K562 (cell line): ENCODE results near the gene GANAB. TPM values are rescaled to one million over a fixed set of nuclear protein-coding genes. Genes with fewer than 3 reads are reported as not detected.

Experiments
- E2F1 ChIP-seq: sonication (generic); formaldehyde crosslinking; IDR thresholded peaks from 2 replicates; pipeline ENCODE4 v1.8.1; 2023; ENCODE audit warnings: mild to moderate bottlenecking, missing genetic modification reagents, moderate library complexity
- GABPB2 ChIP-seq: fragments of 250-450 bp; sonication (Bioruptor Pico); conservative IDR thresholded peaks from 2 replicates; pipeline ENCODE4 v1.5.1; 2021; ENCODE audit warnings: mild to moderate bottlenecking
- MXI1 ChIP-seq: IDR thresholded peaks from 2 replicates; pipeline ENCODE4 v1.6.1; 2011; ENCODE audit warnings: low read depth, mild to moderate bottlenecking, improper control_type of control experiment, low read length
- PTBP1 ChIP-seq: fragments of 200-400 bp; formaldehyde crosslinking; IDR thresholded peaks from 2 replicates; pipeline ENCODE4 v1.6.1; 2017; ENCODE audit warnings: low read depth, low read length
- ZNF175 ChIP-seq: fragments of 200-800 bp; sonication (Bioruptor generic); IDR thresholded peaks from 2 replicates; pipeline ENCODE4 v1.6.1; 2016; ENCODE audit warnings: low read depth, mild to moderate bottlenecking, missing genetic modification characterization, missing compliant biosample characterization
- polyA plus RNA-seq, 8 experiments: library from polyadenylated mRNA; depleted of rRNA in 4 of 8; stranded (reverse) in 5 of 8; unstranded in 3 of 8; fragments of >200 nt; fragmentation: Nextera tagmentation in 2 of 8; fragmentation: Illumina TruSeq in 1 of 8; extraction: Ambion mirVana in 2 of 8; extraction: Trizol in 1 of 8; gene quantifications; 2 replicates each; pipeline versions ENCODE4 v1.2.1 to v1.2.3, GENCODE V29; 2011 to 2014; ENCODE audit warnings: inconsistent platforms in 1 of 8, missing spikeins in 1 of 8
- total RNA-seq, 7 experiments: library from RNA; depleted of rRNA in 6 of 7; stranded (reverse); fragments of >200 nt in 6 of 7; fragmentation: Illumina TruSeq in 2 of 7; extraction: Trizol in 2 of 7; gene quantifications; 2 replicates each; pipeline versions ENCODE4 v1.2.1 to v1.2.3, GENCODE V29; 2011 to 2021; ENCODE audit warnings: low replicate concordance in 1 of 7
- TF ChIP-seq, protein P1 (sequence below): fragments of 200-600 bp; sonication (generic); IDR thresholded peaks from one replicate; pipeline ENCODE4 v1.6.1; 2012; ENCODE audit warnings: mild to moderate bottlenecking, low read depth, low read length, inconsistent platforms
- TF ChIP-seq, protein P2 (sequence below): sonication (generic); formaldehyde crosslinking; IDR thresholded peaks from 2 replicates; pipeline ENCODE4 v1.8.0; 2022; ENCODE audit warnings: mild to moderate bottlenecking, missing genetic modification reagents

The GANAB gene
- total and polyA plus RNA-seq, 9 of the 15 experiments (the other 6 are each of a cell fraction or from before 2014, with no cell fraction given), result 6.5 to 284 (median 161) TPM

DNA sequence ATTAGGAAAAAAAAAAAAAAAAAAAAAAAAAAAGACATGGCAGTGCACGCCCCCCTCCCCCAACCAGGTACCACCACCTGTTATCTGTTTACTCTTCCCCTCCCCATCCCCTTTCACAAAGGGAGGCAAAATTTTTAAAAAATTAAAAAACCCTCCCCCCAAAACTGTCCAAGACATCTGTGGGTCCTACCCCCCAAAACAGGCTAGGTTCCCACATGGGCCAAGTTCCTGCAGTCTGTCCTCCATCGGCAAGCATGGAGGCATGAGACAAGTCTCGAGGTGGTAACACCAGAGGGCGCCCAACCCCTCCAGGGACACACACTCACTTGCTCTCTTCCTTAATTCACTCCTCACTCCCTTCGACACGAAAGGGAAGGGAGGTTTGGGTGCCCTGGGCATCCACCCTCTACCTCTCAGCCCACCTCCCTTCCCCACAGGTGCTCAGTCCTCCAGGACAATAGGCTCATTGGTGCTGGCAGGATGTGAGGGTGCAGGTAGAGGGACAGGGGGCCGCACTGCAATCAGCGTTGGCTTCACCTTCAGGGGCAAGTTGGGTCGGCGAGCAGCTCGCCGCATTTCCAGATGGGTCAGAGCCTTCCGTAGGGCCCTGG, 52.9 kb downstream of the GANAB start (continued):
- TF ChIP-seq, protein P1, sequence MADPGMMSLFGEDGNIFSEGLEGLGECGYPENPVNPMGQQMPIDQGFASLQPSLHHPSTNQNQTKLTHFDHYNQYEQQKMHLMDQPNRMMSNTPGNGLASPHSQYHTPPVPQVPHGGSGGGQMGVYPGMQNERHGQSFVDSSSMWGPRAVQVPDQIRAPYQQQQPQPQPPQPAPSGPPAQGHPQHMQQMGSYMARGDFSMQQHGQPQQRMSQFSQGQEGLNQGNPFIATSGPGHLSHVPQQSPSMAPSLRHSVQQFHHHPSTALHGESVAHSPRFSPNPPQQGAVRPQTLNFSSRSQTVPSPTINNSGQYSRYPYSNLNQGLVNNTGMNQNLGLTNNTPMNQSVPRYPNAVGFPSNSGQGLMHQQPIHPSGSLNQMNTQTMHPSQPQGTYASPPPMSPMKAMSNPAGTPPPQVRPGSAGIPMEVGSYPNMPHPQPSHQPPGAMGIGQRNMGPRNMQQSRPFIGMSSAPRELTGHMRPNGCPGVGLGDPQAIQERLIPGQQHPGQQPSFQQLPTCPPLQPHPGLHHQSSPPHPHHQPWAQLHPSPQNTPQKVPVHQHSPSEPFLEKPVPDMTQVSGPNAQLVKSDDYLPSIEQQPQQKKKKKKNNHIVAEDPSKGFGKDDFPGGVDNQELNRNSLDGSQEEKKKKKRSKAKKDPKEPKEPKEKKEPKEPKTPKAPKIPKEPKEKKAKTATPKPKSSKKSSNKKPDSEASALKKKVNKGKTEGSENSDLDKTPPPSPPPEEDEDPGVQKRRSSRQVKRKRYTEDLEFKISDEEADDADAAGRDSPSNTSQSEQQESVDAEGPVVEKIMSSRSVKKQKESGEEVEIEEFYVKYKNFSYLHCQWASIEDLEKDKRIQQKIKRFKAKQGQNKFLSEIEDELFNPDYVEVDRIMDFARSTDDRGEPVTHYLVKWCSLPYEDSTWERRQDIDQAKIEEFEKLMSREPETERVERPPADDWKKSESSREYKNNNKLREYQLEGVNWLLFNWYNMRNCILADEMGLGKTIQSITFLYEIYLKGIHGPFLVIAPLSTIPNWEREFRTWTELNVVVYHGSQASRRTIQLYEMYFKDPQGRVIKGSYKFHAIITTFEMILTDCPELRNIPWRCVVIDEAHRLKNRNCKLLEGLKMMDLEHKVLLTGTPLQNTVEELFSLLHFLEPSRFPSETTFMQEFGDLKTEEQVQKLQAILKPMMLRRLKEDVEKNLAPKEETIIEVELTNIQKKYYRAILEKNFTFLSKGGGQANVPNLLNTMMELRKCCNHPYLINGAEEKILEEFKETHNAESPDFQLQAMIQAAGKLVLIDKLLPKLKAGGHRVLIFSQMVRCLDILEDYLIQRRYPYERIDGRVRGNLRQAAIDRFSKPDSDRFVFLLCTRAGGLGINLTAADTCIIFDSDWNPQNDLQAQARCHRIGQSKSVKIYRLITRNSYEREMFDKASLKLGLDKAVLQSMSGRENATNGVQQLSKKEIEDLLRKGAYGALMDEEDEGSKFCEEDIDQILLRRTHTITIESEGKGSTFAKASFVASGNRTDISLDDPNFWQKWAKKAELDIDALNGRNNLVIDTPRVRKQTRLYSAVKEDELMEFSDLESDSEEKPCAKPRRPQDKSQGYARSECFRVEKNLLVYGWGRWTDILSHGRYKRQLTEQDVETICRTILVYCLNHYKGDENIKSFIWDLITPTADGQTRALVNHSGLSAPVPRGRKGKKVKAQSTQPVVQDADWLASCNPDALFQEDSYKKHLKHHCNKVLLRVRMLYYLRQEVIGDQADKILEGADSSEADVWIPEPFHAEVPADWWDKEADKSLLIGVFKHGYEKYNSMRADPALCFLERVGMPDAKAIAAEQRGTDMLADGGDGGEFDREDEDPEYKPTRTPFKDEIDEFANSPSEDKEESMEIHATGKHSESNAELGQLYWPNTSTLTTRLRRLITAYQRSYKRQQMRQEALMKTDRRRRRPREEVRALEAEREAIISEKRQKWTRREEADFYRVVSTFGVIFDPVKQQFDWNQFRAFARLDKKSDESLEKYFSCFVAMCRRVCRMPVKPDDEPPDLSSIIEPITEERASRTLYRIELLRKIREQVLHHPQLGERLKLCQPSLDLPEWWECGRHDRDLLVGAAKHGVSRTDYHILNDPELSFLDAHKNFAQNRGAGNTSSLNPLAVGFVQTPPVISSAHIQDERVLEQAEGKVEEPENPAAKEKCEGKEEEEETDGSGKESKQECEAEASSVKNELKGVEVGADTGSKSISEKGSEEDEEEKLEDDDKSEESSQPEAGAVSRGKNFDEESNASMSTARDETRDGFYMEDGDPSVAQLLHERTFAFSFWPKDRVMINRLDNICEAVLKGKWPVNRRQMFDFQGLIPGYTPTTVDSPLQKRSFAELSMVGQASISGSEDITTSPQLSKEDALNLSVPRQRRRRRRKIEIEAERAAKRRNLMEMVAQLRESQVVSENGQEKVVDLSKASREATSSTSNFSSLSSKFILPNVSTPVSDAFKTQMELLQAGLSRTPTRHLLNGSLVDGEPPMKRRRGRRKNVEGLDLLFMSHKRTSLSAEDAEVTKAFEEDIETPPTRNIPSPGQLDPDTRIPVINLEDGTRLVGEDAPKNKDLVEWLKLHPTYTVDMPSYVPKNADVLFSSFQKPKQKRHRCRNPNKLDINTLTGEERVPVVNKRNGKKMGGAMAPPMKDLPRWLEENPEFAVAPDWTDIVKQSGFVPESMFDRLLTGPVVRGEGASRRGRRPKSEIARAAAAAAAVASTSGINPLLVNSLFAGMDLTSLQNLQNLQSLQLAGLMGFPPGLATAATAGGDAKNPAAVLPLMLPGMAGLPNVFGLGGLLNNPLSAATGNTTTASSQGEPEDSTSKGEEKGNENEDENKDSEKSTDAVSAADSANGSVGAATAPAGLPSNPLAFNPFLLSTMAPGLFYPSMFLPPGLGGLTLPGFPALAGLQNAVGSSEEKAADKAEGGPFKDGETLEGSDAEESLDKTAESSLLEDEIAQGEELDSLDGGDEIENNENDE, result no peak
- peak; percentile 59; the same call in 1 of the 2 replicates for TF ChIP-seq MXI1
- TF ChIP-seq, protein P2, sequence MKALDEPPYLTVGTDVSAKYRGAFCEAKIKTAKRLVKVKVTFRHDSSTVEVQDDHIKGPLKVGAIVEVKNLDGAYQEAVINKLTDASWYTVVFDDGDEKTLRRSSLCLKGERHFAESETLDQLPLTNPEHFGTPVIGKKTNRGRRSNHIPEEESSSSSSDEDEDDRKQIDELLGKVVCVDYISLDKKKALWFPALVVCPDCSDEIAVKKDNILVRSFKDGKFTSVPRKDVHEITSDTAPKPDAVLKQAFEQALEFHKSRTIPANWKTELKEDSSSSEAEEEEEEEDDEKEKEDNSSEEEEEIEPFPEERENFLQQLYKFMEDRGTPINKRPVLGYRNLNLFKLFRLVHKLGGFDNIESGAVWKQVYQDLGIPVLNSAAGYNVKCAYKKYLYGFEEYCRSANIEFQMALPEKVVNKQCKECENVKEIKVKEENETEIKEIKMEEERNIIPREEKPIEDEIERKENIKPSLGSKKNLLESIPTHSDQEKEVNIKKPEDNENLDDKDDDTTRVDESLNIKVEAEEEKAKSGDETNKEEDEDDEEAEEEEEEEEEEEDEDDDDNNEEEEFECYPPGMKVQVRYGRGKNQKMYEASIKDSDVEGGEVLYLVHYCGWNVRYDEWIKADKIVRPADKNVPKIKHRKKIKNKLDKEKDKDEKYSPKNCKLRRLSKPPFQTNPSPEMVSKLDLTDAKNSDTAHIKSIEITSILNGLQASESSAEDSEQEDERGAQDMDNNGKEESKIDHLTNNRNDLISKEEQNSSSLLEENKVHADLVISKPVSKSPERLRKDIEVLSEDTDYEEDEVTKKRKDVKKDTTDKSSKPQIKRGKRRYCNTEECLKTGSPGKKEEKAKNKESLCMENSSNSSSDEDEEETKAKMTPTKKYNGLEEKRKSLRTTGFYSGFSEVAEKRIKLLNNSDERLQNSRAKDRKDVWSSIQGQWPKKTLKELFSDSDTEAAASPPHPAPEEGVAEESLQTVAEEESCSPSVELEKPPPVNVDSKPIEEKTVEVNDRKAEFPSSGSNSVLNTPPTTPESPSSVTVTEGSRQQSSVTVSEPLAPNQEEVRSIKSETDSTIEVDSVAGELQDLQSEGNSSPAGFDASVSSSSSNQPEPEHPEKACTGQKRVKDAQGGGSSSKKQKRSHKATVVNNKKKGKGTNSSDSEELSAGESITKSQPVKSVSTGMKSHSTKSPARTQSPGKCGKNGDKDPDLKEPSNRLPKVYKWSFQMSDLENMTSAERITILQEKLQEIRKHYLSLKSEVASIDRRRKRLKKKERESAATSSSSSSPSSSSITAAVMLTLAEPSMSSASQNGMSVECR (CRISPR knock-in tag), result peak; percentile 61; the same call in 1 of the 2 replicates
- TF ChIP-seq ZNF175 (CRISPR knock-in tag), result no peak
- TF ChIP-seq E2F1 (CRISPR knock-in tag), result no peak
- TF ChIP-seq GABPB2 (CRISPR knock-in tag), result no peak
- TF ChIP-seq PTBP1, result no peak
